ENCODE measurements around the gene DUSP19. TPM values are rescaled to one million over a fixed set of nuclear protein-coding genes. Genes with fewer than 3 reads are reported as not detected.

Gene DUSP19
- total and polyA plus RNA-seq, 2 experiments from 2014 or later, result 2.0 to 2.7 TPM

DNA sequence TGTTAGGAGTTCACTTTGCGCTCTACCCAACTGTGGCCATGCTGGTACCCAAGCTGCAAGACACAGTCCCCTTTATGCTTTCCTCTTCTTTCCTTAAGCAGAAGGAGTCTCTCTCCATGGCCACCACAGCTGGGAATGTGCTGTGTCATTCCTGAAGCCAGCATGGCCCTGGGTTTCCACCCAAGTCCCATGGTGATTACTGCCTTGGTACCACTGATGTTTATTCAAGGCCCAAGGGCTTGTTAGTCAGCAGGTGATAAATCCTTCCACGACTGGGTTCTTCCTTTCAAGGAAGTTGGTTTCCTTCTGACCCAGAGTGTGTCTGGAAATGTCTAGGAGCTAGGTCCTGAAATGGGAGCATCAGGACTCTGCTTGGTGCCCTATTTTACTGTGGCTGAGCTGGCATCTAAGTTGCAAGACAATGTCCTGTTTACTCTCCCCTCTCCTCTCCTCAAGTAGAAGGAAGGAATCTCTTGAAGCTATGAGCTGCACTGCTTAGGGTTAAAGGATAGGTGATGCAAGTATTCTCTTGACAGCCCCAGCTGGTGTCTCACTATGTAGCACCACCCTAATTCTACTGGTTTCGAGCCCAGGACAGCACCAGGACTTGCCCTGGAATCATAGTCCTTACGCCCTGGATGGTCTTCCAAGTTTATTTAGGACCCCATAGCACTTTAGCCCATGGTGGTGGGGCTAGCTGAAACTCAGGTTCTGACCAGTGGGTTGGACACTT is 27.0 kb downstream of the DUSP19 start:
- Histone ChIP-seq H3K9me3 (ENCODE audit: low read depth) (no peaks in the 10 kb centered on the region), H3K4me3 (no peak overlapping the region), H3K4me1 (ENCODE audit: low read depth) (no peaks in the 10 kb centered on the region), H3K27ac (no peak overlapping the region), H3K36me3 (no peaks in the 10 kb centered on the region), H3K27me3 (no peaks in the 10 kb centered on the region)
- TF ChIP-seq, protein P1, sequence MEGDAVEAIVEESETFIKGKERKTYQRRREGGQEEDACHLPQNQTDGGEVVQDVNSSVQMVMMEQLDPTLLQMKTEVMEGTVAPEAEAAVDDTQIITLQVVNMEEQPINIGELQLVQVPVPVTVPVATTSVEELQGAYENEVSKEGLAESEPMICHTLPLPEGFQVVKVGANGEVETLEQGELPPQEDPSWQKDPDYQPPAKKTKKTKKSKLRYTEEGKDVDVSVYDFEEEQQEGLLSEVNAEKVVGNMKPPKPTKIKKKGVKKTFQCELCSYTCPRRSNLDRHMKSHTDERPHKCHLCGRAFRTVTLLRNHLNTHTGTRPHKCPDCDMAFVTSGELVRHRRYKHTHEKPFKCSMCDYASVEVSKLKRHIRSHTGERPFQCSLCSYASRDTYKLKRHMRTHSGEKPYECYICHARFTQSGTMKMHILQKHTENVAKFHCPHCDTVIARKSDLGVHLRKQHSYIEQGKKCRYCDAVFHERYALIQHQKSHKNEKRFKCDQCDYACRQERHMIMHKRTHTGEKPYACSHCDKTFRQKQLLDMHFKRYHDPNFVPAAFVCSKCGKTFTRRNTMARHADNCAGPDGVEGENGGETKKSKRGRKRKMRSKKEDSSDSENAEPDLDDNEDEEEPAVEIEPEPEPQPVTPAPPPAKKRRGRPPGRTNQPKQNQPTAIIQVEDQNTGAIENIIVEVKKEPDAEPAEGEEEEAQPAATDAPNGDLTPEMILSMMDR (IDR thresholded peaks at IDR 0.05; ENCODE audit: low read depth, low read length), result no peak
- DNase-seq (ENCODE audit: low read depth in 1 of 2, low spot score in 1 of 2), result no peak

DNA sequence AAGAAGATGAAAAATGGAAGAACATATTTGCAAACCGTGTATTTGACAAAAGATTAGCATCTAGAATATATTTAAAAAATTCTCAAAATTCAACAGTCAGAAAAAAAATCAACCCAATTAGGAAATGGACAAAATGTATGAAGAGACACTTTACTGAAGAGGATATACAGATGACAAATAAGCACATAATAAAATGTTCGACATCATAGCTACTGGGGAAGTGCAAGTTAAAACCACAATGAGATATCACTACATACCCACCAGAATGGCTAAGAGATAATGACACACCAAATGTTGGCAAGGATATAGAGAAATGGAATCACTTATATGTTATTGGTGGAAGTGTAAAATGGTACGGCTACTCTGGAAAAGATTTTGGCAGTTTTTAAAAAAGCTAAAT is 34.0 kb downstream of the DUSP19 start:
- Histone ChIP-seq H3K4me1 (ENCODE audit: low read depth) (no peaks in the 10 kb centered on the region), H3K4me3 (no peak overlapping the region), H3K27me3 (no peaks in the 10 kb centered on the region), H3K9me3 (ENCODE audit: low read depth) (no peaks in the 10 kb centered on the region), H3K36me3 (no peaks in the 10 kb centered on the region), H3K27ac (no peak overlapping the region)
- TF ChIP-seq, protein P1 (IDR thresholded peaks at IDR 0.05; ENCODE audit: low read depth, low read length), result no peak
- peak in 1 of 2 donors; percentile 6 for DNase-seq (ENCODE audit: low read depth in 1 of 2, low spot score in 1 of 2)

DNA sequence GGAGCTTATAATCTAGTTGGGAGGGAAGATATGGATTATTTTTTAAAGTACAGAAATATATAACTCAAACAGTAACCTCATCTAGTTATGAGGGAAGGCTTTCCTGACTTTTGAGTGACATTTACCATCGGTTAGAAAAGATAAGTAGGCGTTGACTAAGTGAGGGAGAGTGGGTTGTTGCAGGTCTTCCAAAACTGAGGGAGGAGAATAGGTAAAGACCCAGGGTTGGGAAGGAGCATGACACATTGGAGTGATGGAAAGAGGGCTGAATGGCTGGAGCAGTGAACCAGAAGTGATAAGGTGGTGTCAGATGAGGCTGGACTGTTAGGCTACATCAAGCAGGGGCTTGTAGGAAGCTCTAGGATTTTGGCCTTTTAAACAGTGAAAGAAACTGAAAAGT is 35.1 kb downstream of the DUSP19 start:
- Histone ChIP-seq H3K4me3 (no peak overlapping the region), H3K9me3 (ENCODE audit: low read depth) (no peaks in the 10 kb centered on the region), H3K27me3 (no peaks in the 10 kb centered on the region), H3K27ac (no peak overlapping the region), H3K4me1 (ENCODE audit: low read depth) (no peaks in the 10 kb centered on the region), H3K36me3 (no peaks in the 10 kb centered on the region)
- TF ChIP-seq, protein P1 (IDR thresholded peaks at IDR 0.05; ENCODE audit: low read depth, low read length), result no peak
- DNase-seq (ENCODE audit: low read depth in 1 of 2, low spot score in 1 of 2), result no peak

DNA sequence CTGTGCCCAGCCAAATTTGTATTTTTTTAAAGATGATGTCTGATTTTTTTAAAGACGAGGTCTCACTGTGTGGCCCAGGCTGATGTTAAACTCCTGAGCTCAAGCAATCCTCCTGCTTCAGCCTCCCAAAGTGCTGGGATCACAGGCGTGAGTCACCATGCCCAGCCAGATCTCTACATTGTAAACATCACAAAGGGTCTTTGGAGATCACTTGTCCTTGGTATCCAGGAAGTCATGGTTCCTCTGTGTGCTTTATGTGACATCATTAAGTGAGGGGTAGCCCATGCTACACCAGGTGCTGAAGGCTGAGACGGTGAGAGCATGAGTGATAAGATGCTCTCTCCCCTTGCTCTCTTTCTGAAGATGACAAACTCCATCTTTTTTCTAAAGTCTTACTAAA is 38.7 kb downstream of the DUSP19 start:
- no peaks in the 10 kb centered on the region for H3K36me3 ChIP-seq
- H3K27ac ChIP-seq, result no peak overlapping the region
- DNase-seq (ENCODE audit: low read depth in 1 of 2, low spot score in 1 of 2), result no peak
- H3K9me3 ChIP-seq (ENCODE audit: low read depth), result no peaks in the 10 kb centered on the region
- TF ChIP-seq, protein P1 (IDR thresholded peaks at IDR 0.05; ENCODE audit: low read depth, low read length), result no peak
- no peaks in the 10 kb centered on the region for H3K27me3 ChIP-seq
- H3K4me1 ChIP-seq (ENCODE audit: low read depth), result no peaks in the 10 kb centered on the region
- H3K4me3 ChIP-seq, result no peak overlapping the region

DNA sequence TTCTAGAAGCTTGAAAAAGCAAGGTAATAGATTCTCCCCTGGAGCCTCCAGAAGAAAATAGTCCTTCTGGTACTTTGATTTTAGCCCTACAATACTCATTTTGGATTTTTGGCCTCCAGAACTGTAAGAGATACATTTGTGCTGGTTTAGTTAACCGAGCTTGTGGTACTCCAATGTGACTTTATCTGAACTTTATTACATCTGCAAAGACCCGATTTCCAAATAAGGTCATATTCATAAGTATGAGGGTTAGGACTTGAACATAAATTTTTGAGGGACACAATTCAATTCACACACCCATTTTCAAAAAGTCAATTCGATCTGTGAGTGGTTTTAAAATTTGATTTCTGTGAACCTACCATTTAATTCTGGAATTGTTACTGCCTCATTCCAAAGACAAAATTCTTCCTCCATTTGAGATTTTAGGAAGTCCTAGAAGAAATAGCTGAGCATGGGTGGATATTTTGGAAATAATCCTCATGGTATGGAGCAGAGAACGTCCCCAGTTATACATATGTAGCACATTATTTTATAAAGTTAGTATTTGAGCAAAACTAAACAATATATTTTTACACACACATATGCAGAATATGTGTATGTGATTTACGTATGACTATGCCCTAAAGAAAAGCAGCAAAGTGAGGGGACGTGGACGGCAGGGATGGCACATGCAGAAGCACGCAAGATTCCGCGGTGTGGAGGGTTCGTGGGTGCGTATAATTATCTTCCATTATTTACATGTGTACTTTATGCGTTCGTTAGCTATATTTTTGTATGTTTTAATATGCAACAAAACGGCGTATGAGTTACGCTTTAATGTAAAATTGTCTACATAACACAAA is 44.8 kb downstream of the DUSP19 start:
- Histone ChIP-seq H3K27me3 (no peaks in the 10 kb centered on the region), H3K4me1 (ENCODE audit: low read depth) (peaks cover 3% of the 10 kb centered on the region), H3K4me3 (peak overlapping the region; percentile 63), H3K36me3 (no peaks in the 10 kb centered on the region), H3K9me3 (ENCODE audit: low read depth) (no peaks in the 10 kb centered on the region), H3K27ac (peak overlapping the region; percentile 91)
- DNase-seq (ENCODE audit: low read depth in 1 of 2, low spot score in 1 of 2), result no peak
- TF ChIP-seq, protein P1 (IDR thresholded peaks at IDR 0.05; ENCODE audit: low read depth, low read length), result no peak
